IMR-90 (cell line): Measurements from ENCODE around the gene ZNF524. TPM values are rescaled to one million over a fixed set of nuclear protein-coding genes. Genes with fewer than 3 reads are reported as not detected.
A peak's percentile ranks its signal among the peaks of the same experiment; 100 is the strongest.

Source experiments
- ATAC-seq: fragments of 200-7000 bp; cut with Tn5 transposase; 2 replicates; pipeline ENCODE4 v1.9.1; 2020; ENCODE audit warnings: low read depth, mild to moderate bottlenecking, moderate library complexity
- BruUV-seq: library from RNA; stranded (reverse); fragments of 400-500 nt; replicated peaks from 2 replicates; lab custom pipeline; 2021; lab: Mats Ljungman, UMichigan
- CTCF ChIA-PET: fragments of 300-600 bp; formaldehyde crosslinking; extraction: SDS; loops from one replicate; lab custom pipeline; 2021; ENCODE audit warnings: antibody characterized with exemption; lab: Yijun Ruan, JAX
- POLR2A ChIA-PET: fragments of 300-600 bp; sonication (Branson Sonifier 250); formaldehyde crosslinking; loops from one replicate; lab custom pipeline; 2022; ENCODE audit warnings: antibody characterized with exemption; ENCODE audit not compliant: unreplicated experiment; lab: Charles Lee
- DNase-seq: peaks from one replicate; pipeline ENCODE4 v3.0.0; 2013
- H2AFZ ChIP-seq: replicated peaks from 2 replicates; pipeline ENCODE3; 2013; ENCODE audit warnings: low read length, mild to moderate bottlenecking; ENCODE audit not compliant: poor library complexity
- H2AK5ac ChIP-seq: 2 replicates; pipeline ENCODE4 v1.6.1; 2013; ENCODE audit warnings: low read depth, low read length, inconsistent platforms
- H2AK9ac ChIP-seq: replicated peaks from 2 replicates; pipeline ENCODE3; 2013; ENCODE audit warnings: mild to moderate bottlenecking, low read depth, low read length, moderate library complexity; ENCODE audit not compliant: poor library complexity
- H2BK120ac ChIP-seq: 2 replicates; pipeline ENCODE4 v1.6.1; 2013; ENCODE audit warnings: low read depth, low read length, inconsistent platforms
- H2BK15ac ChIP-seq: 3 replicates; pipeline ENCODE4 v1.6.1; 2013; ENCODE audit warnings: low read depth, low read length, inconsistent platforms
- H2BK20ac ChIP-seq: 2 replicates; pipeline ENCODE4 v1.6.1; 2013; ENCODE audit warnings: low read depth, mild to moderate bottlenecking, inconsistent platforms, low read length, moderate library complexity
- H2BK5ac ChIP-seq: 2 replicates; pipeline ENCODE4 v1.6.1; 2013; ENCODE audit warnings: mild to moderate bottlenecking, low read depth, low read length, inconsistent platforms; ENCODE audit not compliant: poor library complexity, severe bottlenecking
- H3K14ac ChIP-seq: replicated peaks from 2 replicates; pipeline ENCODE4 v1.6.1; 2013; ENCODE audit warnings: low read depth, low read length, inconsistent platforms
- H3K18ac ChIP-seq: 2 replicates; pipeline ENCODE4 v1.6.1; 2013; ENCODE audit warnings: low read depth, low read length, control low read depth
- H3K23ac ChIP-seq: 2 replicates; pipeline ENCODE4 v1.6.1; 2013; ENCODE audit warnings: low read depth, low read length, inconsistent platforms
- H3K27ac ChIP-seq: 2 replicates; pipeline ENCODE4 v1.5.1; 2013; ENCODE audit warnings: mild to moderate bottlenecking, control low read depth, low read length; ENCODE audit not compliant: insufficient read depth
- H3K27me3 ChIP-seq: 2 replicates; pipeline ENCODE4 v1.6.1; 2013; ENCODE audit warnings: low read length; ENCODE audit not compliant: control insufficient read depth, insufficient read depth
- H3K36me3 ChIP-seq: 2 replicates; pipeline ENCODE4 v1.6.1; 2013; ENCODE audit warnings: low read length, mixed read lengths; ENCODE audit not compliant: control insufficient read depth, insufficient read depth
- H3K4ac ChIP-seq: 2 replicates; pipeline ENCODE4 v1.6.1; 2013; ENCODE audit warnings: low read depth, low read length, inconsistent platforms
- H3K4me1 ChIP-seq: 2 replicates; pipeline ENCODE4 v1.6.1; 2013; ENCODE audit warnings: low read length, mixed read lengths; ENCODE audit not compliant: control insufficient read depth, insufficient read depth
- H3K4me2 ChIP-seq: 2 replicates; pipeline ENCODE4 v1.6.1; 2013; ENCODE audit warnings: low read depth, mild to moderate bottlenecking, control low read depth, low read length, moderate library complexity
- H3K4me3 ChIP-seq: 2 replicates; pipeline ENCODE4 v1.5.1; 2013; ENCODE audit warnings: low read depth, mild to moderate bottlenecking, control low read depth, low read length, moderate library complexity; ENCODE audit not compliant: insufficient read depth
- H3K56ac ChIP-seq: 2 replicates; pipeline ENCODE4 v1.6.1; 2013; ENCODE audit warnings: low read length, inconsistent platforms; ENCODE audit not compliant: insufficient read depth; ENCODE audit errors: extremely low read depth
- H3K79me1 ChIP-seq, 2 experiments: 2 replicates each; pipeline ENCODE4 v1.6.1; 2013; ENCODE audit warnings: low read length in 2 of 2, inconsistent platforms in 1 of 2, low read depth in 1 of 2
- H3K9ac ChIP-seq: 2 replicates; pipeline ENCODE4 v1.6.1; 2013; ENCODE audit warnings: low read depth, low read length, control low read depth
- H3K9me1 ChIP-seq: 2 replicates; pipeline ENCODE4 v1.6.1; 2013; ENCODE audit warnings: low read length, inconsistent platforms; ENCODE audit not compliant: insufficient read depth
- H3K9me3 ChIP-seq: 2 replicates; pipeline ENCODE4 v1.6.1; 2013; ENCODE audit warnings: low read length; ENCODE audit not compliant: control insufficient read depth, insufficient read depth
- H4K20me1 ChIP-seq: 2 replicates; pipeline ENCODE4 v1.6.1; 2013; ENCODE audit warnings: low read length, inconsistent platforms; ENCODE audit not compliant: insufficient read depth
- H4K5ac ChIP-seq: 2 replicates; pipeline ENCODE4 v1.6.1; 2013; ENCODE audit warnings: mild to moderate bottlenecking, low read depth, low read length, control low read depth
- H4K8ac ChIP-seq, 2 experiments: 2 replicates each; pipeline ENCODE4 v1.6.1; 2013; ENCODE audit warnings: low read depth in 2 of 2, low read length in 2 of 2, control low read depth in 1 of 2, inconsistent platforms in 1 of 2
- H4K91ac ChIP-seq: 2 replicates; pipeline ENCODE4 v1.6.1; 2013; ENCODE audit warnings: low read depth, low read length, inconsistent platforms; ENCODE audit not compliant: insufficient read depth
- MAZ ChIP-seq: IDR thresholded peaks from 2 replicates; pipeline ENCODE4 v1.6.1; 2012; ENCODE audit warnings: low read depth, mild to moderate bottlenecking, low read length, improper control_type of control experiment, moderate library complexity, borderline replicate concordance
- POLR2A ChIP-seq: IDR thresholded peaks from 2 replicates; pipeline ENCODE4 v1.6.1; 2012; ENCODE audit warnings: mild to moderate bottlenecking, low read depth, low read length
- WGBS, 2 experiments: methylation state at CpG; one replicate each; pipeline versions ENCODE4 v1.1.5 to v1.1.7; 2013; ENCODE audit warnings: missing lambda C conversion rate in 2 of 2; ENCODE audit not compliant: insufficient read length in 1 of 2; ENCODE audit errors: extremely low coverage in 2 of 2; 5-methylcytosine and 5-hydroxymethylcytosine counted together
- dilution Hi-C: fragments of 300-500 bp; cut with HindIII; formaldehyde crosslinking; loops from one replicate; pipeline ENCODE4 v1.14.3; 2018; ENCODE audit warnings: low sequenced_read_pairs; ENCODE audit not compliant: unreplicated experiment
- in situ Hi-C: fragments of 300-500 bp; cut with MboI; formaldehyde crosslinking; loops from 3 replicates; pipeline ENCODE4 v1.14.3; 2019; ENCODE audit warnings: low sequenced_read_pairs, inconsistent platforms, mixed read lengths
- intact Hi-C: fragments of 100-400 bp; cut with micrococcal nuclease; formaldehyde crosslinking; loops from 2 replicates; pipeline ENCODE4 v1.10.0; 2022
- polyA plus RNA-seq, 3 experiments: library from polyadenylated mRNA; depleted of rRNA; stranded (reverse); fragments of >200 nt; gene quantifications; 2 replicates each; pipeline ENCODE4 v1.2.3, GENCODE V29; 2012; ENCODE audit warnings: low replicate concordance in 1 of 3
- total RNA-seq: library from RNA; depleted of rRNA; stranded (reverse); fragments of >200 nt; gene quantifications from 2 replicates; pipeline ENCODE4 v1.2.3, GENCODE V29; 2012
- TF ChIP-seq, protein P1 (sequence below): fragments of 150-350 bp; IDR thresholded peaks from 2 replicates; pipeline ENCODE4 v1.6.1; 2016; ENCODE audit warnings: low read depth, mild to moderate bottlenecking, low read length, moderate library complexity, borderline replicate concordance

ZNF524 gene
- total and polyA plus RNA-seq, 2 of the 4 experiments (the other 2 are of a cell fraction) = 2.3 to 6.6 TPM

DNA sequence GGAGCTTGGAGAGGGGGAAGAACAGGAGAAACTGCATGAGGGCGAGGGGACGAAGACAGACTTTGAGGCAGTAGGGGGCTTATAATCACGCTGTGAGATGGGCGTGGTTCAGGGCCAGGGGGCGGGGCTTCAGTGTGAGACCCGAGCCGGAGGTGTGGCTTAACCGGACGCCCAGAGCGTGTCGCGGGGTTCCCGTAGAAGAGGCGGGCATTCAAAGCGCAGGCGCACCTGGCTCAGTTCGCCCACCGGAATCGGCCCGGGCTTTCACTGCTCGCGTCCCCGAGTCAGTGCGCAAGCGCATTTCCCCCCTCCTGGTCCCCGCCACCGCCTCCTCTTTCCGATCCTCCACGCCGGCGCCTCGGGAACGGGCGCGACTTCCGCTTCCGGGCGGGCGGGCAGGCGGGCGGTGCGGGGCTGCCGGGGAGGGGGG is 5.1 kb downstream of the ZNF524 start:
- H3K4me1 ChIP-seq = peaks cover 9% of the 10 kb centered on the region
- ATAC-seq = peak; percentile 81
- H2AK5ac ChIP-seq = peak overlapping the region; percentile 63
- peaks cover 24% of the 10 kb centered on the region; the same call in 1 of the 2 replicates for H4K20me1 ChIP-seq
- H3K14ac ChIP-seq = peak overlapping the region; percentile 97
- ChIA-PET POLR2A (interaction anchor here (0.5 kb wide), 1 partner anchor 73 kb away, joined by 7 read pairs; no protein-coding TSS in a partner anchor), CTCF (interaction anchor here (1.0 to 2.3 kb wide), 5 partner anchors 14 to 101 kb away, joined by 4 to 11 read pairs (median 6); no protein-coding TSS in a partner anchor)
- in situ Hi-C loops = loop anchor here (5.0 kb wide), 1 partner anchor 88 kb away; no protein-coding TSS in a partner anchor
- H2AFZ ChIP-seq = peak overlapping the region; percentile 92
- peak overlapping the region; percentile 91; the same call in 1 of the 2 replicates for H3K23ac ChIP-seq
- H4K8ac ChIP-seq = peak overlapping the region; percentile 51 to 95
- no peak overlapping the region; the same call in 2 of the 3 replicates for H2BK15ac ChIP-seq
- peak overlapping the region; percentile 93 for H3K4me2 ChIP-seq
- peaks cover 5% of the 10 kb centered on the region; the same call in 1 of the 2 replicates for H3K9me3 ChIP-seq
- peak overlapping the region; percentile 96 for H2AK9ac ChIP-seq
- no peak overlapping the region for H3K56ac ChIP-seq
- intact Hi-C loops = no loop called here
- peak overlapping the region; percentile 82 for H4K5ac ChIP-seq
- peak overlapping the region; percentile 77 for H2BK120ac ChIP-seq
- H3K18ac ChIP-seq = peak overlapping the region; percentile 65
- WGBS, 2 experiments = 0% methylated on average over 4 of the region's 43 CpGs; no CpG with 5 or more reads in 1 of the 2 experiments
- peak overlapping the region; percentile 50; the same call in 1 of the 2 replicates for H3K9ac ChIP-seq
- 0 out of 2 replicates have a peak overlapping the region, but pooled peaks have one; percentile 50 for H2BK20ac ChIP-seq
- TF ChIP-seq POLR2A (peak; percentile 48), MAZ (peak; percentile 79; the same call in 1 of the 2 replicates)
- TF ChIP-seq, protein P1, sequence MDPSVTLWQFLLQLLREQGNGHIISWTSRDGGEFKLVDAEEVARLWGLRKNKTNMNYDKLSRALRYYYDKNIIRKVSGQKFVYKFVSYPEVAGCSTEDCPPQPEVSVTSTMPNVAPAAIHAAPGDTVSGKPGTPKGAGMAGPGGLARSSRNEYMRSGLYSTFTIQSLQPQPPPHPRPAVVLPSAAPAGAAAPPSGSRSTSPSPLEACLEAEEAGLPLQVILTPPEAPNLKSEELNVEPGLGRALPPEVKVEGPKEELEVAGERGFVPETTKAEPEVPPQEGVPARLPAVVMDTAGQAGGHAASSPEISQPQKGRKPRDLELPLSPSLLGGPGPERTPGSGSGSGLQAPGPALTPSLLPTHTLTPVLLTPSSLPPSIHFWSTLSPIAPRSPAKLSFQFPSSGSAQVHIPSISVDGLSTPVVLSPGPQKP = no peak
- H3K79me1 ChIP-seq = peaks cover 36 to 61% of the 10 kb centered on the region in 2 experiments
- peak overlapping the region; percentile 91 for H3K27ac ChIP-seq
- BruUV-seq = no TSS peak
- no peaks in the 10 kb centered on the region for H3K27me3 ChIP-seq
- DNase-seq = peak; percentile 96
- H3K9me1 ChIP-seq = peaks cover 8% of the 10 kb centered on the region; the same call in 1 of the 2 replicates
- H3K4ac ChIP-seq = peak overlapping the region; percentile 97
- peaks cover 14% of the 10 kb centered on the region for H3K36me3 ChIP-seq
- dilution Hi-C loops = no loop called here
- peak overlapping the region; percentile 64 for H4K91ac ChIP-seq
- peak overlapping the region; percentile 90 for H2BK5ac ChIP-seq
- H3K4me3 ChIP-seq = peak overlapping the region; percentile 76
